Hepatocyte (in vitro differentiated cells): ENCODE measurements around the gene SH2B3.

ENCODE experiments used
- EZH2 ChIP-seq: fragments of 200-600 bp; sonication (generic); IDR thresholded peaks from 2 replicates; pipeline ENCODE4 v1.6.1; 2016; ENCODE audit warnings: antibody characterized with exemption, mild to moderate bottlenecking, borderline replicate concordance
- TF ChIP-seq, protein P1 (sequence below): fragments of 200-600 bp; sonication (generic); IDR thresholded peaks from 2 replicates; pipeline ENCODE4 v1.5.1; 2016; ENCODE audit warnings: antibody characterized with exemption, mild to moderate bottlenecking; ENCODE audit not compliant: poor library complexity

DNA sequence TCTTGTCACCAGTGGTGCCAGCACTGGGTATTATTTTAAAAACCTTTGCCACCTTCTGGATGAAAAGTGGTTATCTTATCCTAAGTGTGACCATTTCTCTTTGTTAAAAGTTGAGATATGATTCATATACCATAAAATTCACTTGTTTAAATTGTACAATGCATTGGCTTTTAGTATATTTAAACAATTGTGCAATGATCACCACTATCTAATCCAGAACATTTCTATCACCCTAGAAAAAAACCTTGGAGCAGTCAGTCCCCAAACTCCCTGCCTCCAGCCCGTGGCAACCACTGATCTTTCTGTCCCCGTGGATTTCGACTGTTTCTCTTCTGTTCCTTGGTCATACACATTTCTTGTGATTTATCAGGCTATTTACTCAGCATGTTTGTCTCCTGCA, 28.3 kb downstream of the SH2B3 start:
- TF ChIP-seq, protein P1, sequence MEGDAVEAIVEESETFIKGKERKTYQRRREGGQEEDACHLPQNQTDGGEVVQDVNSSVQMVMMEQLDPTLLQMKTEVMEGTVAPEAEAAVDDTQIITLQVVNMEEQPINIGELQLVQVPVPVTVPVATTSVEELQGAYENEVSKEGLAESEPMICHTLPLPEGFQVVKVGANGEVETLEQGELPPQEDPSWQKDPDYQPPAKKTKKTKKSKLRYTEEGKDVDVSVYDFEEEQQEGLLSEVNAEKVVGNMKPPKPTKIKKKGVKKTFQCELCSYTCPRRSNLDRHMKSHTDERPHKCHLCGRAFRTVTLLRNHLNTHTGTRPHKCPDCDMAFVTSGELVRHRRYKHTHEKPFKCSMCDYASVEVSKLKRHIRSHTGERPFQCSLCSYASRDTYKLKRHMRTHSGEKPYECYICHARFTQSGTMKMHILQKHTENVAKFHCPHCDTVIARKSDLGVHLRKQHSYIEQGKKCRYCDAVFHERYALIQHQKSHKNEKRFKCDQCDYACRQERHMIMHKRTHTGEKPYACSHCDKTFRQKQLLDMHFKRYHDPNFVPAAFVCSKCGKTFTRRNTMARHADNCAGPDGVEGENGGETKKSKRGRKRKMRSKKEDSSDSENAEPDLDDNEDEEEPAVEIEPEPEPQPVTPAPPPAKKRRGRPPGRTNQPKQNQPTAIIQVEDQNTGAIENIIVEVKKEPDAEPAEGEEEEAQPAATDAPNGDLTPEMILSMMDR, result no peak
- no peak for TF ChIP-seq EZH2
